Fibroblast of villous mesenchyme (primary cell): ENCODE data around the gene RPS2. TPM values are rescaled to one million over a fixed set of nuclear protein-coding genes. Genes with fewer than 3 reads are reported as not detected.

Experiments used
- DNase-seq: peaks from one replicate; pipeline ENCODE4 v3.0.0-alpha.2; 2010; ENCODE audit warnings: low read depth
- H3K4me3 ChIP-seq: 2 replicates; pipeline ENCODE4 v1.5.1; 2011; ENCODE audit warnings: low read depth, mild to moderate bottlenecking, low read length
- CTCF ChIP-seq: IDR thresholded peaks from 2 replicates; pipeline ENCODE4 v1.5.1; 2012; ENCODE audit warnings: low read depth, mild to moderate bottlenecking, low read length; ENCODE audit not compliant: insufficient read depth
- total RNA-seq: library from RNA; depleted of rRNA; stranded (reverse); fragments of >200 nt; gene quantifications from 2 replicates; pipeline ENCODE4 v1.2.3, GENCODE V29; 2012

RPS2 gene
- total RNA-seq, 1 donor = 1,294 TPM

GRCh38 chr16:1998852-1999801 lies 34.5 kb upstream of the RPS2 start:
- TF ChIP-seq CTCF = no peak
- no peak overlapping the region for H3K4me3 ChIP-seq
- no peak for DNase-seq

GRCh38 chr16:1998360-1998835 lies 33.8 kb upstream of the RPS2 start:
- peak; percentile 40 for DNase-seq
- no peak for TF ChIP-seq CTCF
- no peak overlapping the region for H3K4me3 ChIP-seq

- TF ChIP-seq CTCF = no peak
- peak; percentile 97 for DNase-seq
- H3K4me3 ChIP-seq = no peak overlapping the region
Observed at GRCh38 chr16:1997494-1998359, 33.1 kb upstream of the RPS2 start.

- TF ChIP-seq CTCF = no peak
- DNase-seq = no peak
- no peak overlapping the region for H3K4me3 ChIP-seq
Observed at GRCh38 chr16:1993731-1994131, 29.1 kb upstream of the RPS2 start.

- no peak overlapping the region for H3K4me3 ChIP-seq
- no peak for DNase-seq
- no peak for TF ChIP-seq CTCF
Observed at GRCh38 chr16:1992704-1993317, 28.2 kb upstream of the RPS2 start.

- no peak for TF ChIP-seq CTCF
- peak; percentile 89 for DNase-seq
- peak overlapping the region; percentile 40 for H3K4me3 ChIP-seq
Observed at GRCh38 chr16:1991948-1992703, 27.5 kb upstream of the RPS2 start.
